RWPE2 (cell line): ENCODE results near the gene SDCCAG8.

Source experiments
- ATAC-seq: fragments of 200-7000 bp; cut with Tn5 transposase; 3 replicates; pipeline ENCODE4 v1.9.1; 2021; ENCODE audit warnings: low read depth
- DNase-seq: peaks from one replicate; pipeline ENCODE4 v3.0.0-alpha.2; 2020; ENCODE audit warnings: low spot score
- H3K27ac ChIP-seq: fragments of 450-650 bp; 2 replicates; pipeline ENCODE4 v1.5.1; 2017; ENCODE audit warnings: mild to moderate bottlenecking; ENCODE audit not compliant: poor library complexity, severe bottlenecking
- H3K27me3 ChIP-seq: fragments of 250-450 bp; sonication (Bioruptor Pico); 2 replicates; pipeline ENCODE4 v1.5.1; 2021; ENCODE audit warnings: mild to moderate bottlenecking, moderate library complexity; ENCODE audit not compliant: insufficient read depth, poor library complexity, severe bottlenecking
- H3K36me3 ChIP-seq: fragments of 250-450 bp; sonication (Bioruptor Pico); 2 replicates; pipeline ENCODE4 v1.5.1; 2020; ENCODE audit warnings: low read depth, mild to moderate bottlenecking, moderate library complexity
- H3K4me1 ChIP-seq: fragments of 250-450 bp; sonication (Bioruptor Pico); 2 replicates; pipeline ENCODE4 v1.5.1; 2021; ENCODE audit warnings: mild to moderate bottlenecking, moderate library complexity; ENCODE audit not compliant: insufficient read depth, poor library complexity, severe bottlenecking
- H3K4me3 ChIP-seq: fragments of 250-450 bp; sonication (Bioruptor Pico); 2 replicates; pipeline ENCODE4 v1.5.1; 2021; ENCODE audit warnings: mild to moderate bottlenecking, moderate library complexity; ENCODE audit not compliant: severe bottlenecking
- H3K9me3 ChIP-seq: fragments of 250-450 bp; sonication (Bioruptor Pico); 2 replicates; pipeline ENCODE4 v1.5.1; 2021; ENCODE audit warnings: mild to moderate bottlenecking, moderate library complexity; ENCODE audit not compliant: severe bottlenecking
- CTCF ChIP-seq: fragments of 450-650 bp; IDR thresholded peaks from one replicate; pipeline ENCODE4 v1.5.1; 2017; ENCODE audit warnings: mild to moderate bottlenecking, moderate library complexity; ENCODE audit not compliant: poor library complexity, severe bottlenecking

Gene SDCCAG8

GRCh38 chr1:243459059-243459458 lies 203.2 kb downstream of the SDCCAG8 start:
- Histone ChIP-seq H3K27ac (no peak overlapping the region), H3K9me3 (no peaks in the 10 kb centered on the region), H3K4me1 (no peaks in the 10 kb centered on the region), H3K27me3 (no peaks in the 10 kb centered on the region), H3K4me3 (no peak overlapping the region), H3K36me3 (no peaks in the 10 kb centered on the region)
- DNase-seq (no peak), ATAC-seq (no peak)
- TF ChIP-seq CTCF, result no peak

- no peak for ATAC-seq
- no peak for DNase-seq
- Histone ChIP-seq H3K4me3 (no peak overlapping the region), H3K36me3 (no peaks in the 10 kb centered on the region), H3K27me3 (no peaks in the 10 kb centered on the region), H3K4me1 (no peaks in the 10 kb centered on the region), H3K9me3 (no peaks in the 10 kb centered on the region), H3K27ac (no peak overlapping the region)
- no peak for TF ChIP-seq CTCF
Measured at GRCh38 chr1:243461700-243462099, 205.9 kb downstream of the SDCCAG8 start.

DNA sequence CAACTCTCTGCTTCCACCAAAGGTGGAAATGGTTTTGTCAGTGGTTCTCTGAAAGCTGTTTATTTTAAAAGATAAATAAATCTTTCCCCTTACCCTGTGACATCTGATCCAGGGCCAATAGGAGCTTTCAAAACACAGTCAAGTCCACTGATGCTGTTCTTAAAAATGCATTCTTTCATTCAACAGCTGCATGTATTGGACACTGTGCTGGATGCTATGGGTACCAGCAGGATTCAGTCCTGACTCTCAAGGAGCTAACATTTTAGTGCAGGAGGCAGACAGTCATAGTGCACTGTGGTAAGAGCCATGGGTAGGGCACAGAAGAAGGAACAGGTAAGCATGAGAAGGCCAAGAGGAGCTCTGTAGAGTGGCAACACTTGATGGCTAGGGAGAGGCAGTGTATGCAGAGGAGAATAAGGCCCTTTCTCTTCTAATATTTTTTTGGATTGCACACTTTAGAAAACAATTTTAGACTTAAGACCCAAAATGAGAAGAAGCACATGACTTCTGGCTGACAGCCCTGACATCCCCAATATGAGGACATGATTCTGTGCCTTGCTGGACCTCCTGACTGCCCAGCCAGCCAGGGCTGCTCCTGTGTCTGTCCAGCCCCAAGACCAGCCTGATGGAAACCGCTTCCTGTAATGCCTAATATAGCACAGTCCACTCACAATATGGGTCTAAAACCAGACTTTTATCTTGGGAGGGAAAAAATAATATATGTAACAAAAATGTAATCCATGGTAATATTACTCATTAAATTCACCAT lies 207.3 kb downstream of the SDCCAG8 start:
- no peaks in the 10 kb centered on the region for H3K4me1 ChIP-seq
- H3K27ac ChIP-seq, result no peak overlapping the region
- no peaks in the 10 kb centered on the region for H3K9me3 ChIP-seq
- H3K4me3 ChIP-seq, result no peak overlapping the region
- DNase-seq, result no peak
- no peak for TF ChIP-seq CTCF
- no peaks in the 10 kb centered on the region for H3K27me3 ChIP-seq
- ATAC-seq, result no peak
- no peaks in the 10 kb centered on the region for H3K36me3 ChIP-seq

DNA sequence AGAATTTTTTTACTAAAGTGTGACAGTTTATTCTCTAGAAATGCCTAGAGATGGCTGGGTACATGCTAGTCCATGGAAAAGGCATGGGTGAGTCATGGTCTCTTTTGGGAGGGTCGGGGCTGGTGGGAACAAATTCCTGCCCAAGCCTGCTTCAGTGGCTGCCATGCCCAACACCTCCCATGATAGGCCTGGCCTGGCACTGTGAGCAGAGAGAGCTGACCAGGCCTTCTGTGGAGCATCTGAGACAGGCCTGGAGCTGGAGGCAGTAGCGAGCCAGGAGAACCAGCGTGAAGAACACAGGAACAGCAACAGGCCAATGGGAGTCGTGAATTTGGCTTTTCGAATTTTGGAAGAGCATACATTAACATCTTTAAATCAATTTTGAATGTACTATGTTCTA lies 209.2 kb downstream of the SDCCAG8 start:
- no peak for ATAC-seq
- Histone ChIP-seq H3K4me3 (no peak overlapping the region), H3K9me3 (no peaks in the 10 kb centered on the region), H3K27ac (no peak overlapping the region), H3K36me3 (no peaks in the 10 kb centered on the region), H3K27me3 (no peaks in the 10 kb centered on the region), H3K4me1 (no peaks in the 10 kb centered on the region)
- no peak for TF ChIP-seq CTCF
- no peak for DNase-seq

GRCh38 chr1:243465738-243466137 lies 209.9 kb downstream of the SDCCAG8 start:
- Histone ChIP-seq H3K36me3 (no peaks in the 10 kb centered on the region), H3K4me1 (no peaks in the 10 kb centered on the region), H3K27ac (no peak overlapping the region), H3K4me3 (no peak overlapping the region), H3K27me3 (no peaks in the 10 kb centered on the region), H3K9me3 (no peaks in the 10 kb centered on the region)
- DNase-seq (no peak), ATAC-seq (no peak)
- TF ChIP-seq CTCF, result no peak
